ENCODE data around the gene ZNF81.
"Not testable (repeated sequence)": the region's sequence is repeated elsewhere in the genome, so short reads cannot be mapped to it uniquely, and the experiment has no call there.

ZNF81 gene

DNA sequence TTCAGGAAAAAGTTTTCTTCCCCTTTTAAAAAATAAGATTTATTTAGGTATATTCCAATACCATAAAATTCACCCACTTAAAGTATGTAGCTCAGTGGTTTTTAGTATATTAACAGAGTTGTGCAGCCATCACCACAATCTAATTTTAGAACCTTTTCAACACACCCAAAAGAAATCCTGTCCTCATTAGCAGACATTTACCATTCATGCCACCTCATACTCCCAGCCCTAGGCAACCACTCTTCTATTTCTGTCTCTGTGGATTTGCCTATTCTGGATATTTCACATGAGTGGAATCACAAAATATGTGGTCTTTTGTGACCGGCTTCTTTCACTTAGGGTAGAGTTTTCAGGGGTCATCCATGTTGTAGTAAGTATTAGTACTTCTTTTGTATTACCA, 7.4 kb downstream of the ZNF81 start:
- no peak for DNase-seq (ENCODE audit: low spot score)

DNA sequence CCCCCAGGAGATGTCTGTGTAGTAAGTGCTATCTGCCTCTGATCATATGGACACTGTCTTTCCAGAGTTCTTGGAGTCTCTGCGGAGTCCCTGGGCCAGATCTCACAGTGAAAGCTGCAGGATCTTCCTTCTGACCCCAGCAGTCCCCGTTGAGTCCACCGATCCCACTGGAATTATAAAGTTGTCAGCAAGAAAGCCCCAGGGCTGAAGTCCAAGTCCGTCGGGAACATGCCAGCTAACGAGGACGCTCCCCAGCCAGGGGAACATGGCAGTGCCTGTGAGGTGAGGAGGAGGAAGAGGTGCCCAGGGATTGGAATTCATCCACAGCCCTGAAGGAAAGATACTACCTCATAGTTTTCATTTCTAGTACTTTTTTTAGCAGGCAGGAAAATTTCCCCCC, 9.3 kb downstream of the ZNF81 start:
- DNase-seq (ENCODE audit: low spot score), result no peak

DNA sequence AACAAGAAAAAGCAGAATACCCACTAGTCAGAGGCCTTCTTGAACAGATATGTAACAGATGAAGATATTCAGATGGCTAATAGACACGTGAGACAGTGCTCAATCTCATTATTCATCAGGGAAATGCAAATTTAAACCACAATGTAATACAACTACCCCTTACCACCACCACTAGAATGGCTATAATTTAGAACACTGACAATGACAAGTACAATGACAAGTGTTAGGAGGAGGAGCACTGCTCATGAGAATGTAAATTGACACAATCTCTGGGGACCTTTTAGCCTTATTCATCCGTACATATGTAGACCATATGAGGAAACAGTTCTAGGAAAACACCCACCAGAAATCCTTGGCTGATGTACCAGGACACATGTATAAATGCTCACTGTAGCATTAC, 13.1 kb downstream of the ZNF81 start:
- no peak for DNase-seq (ENCODE audit: low spot score)

DNA sequence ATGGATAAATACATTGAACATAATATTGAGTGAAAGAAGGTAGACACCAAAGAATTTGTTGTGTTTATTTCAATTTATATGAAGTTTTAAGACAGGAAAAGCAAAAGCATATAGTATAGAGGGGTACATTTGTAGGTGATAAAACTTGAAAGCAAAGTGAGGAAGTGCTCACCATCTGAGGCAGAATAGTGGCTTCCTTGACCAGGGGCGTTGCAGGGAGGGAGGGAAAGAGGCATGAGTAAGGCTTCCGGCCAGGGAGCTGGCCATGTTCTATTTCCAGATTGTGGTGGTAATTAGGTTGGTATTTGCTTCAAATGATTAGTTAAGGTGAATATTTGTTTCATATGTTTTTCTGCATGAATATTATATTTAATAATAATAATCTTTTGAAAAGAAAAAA, 13.7 kb downstream of the ZNF81 start:
- DNase-seq (ENCODE audit: low spot score), result not testable (repeated sequence)

DNA sequence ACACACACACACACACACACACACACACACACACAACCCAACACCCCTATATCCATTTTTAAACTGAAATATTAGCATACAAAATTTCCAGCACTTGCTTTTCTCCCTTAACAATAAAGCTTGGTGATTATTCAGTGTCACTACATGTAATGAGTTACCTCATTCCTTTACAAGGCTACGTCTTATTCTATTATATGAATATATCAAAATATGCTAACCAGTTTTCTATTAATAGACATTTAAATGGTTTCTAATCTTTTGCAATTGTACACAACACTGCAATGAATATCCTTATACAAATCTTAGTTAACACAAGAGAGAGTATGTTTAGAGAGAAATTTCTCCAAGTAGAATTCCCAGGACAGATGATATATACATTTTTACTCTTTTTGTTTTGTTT, 14.2 kb downstream of the ZNF81 start:
- DNase-seq (ENCODE audit: low spot score), result no peak

DNA sequence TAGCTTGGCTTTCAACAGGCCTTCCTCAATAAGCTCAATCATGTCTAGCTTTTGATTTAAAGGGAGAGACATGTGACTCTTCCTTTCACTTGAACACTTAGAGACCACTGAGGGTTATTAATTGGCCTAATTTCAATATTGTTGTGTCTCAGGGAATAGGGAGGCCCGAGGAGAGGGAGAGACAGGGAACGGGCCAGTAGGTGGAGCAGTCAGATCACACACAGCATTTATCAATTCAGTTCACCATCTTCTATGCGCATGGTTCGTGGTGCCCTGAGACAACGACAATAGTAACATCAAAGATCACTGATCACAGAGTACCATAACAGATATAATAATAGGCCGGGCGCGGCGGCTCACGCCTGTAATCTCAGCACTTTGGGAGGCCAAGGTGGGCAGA, 17.8 kb downstream of the ZNF81 start:
- no peak for DNase-seq (ENCODE audit: low spot score)

DNA sequence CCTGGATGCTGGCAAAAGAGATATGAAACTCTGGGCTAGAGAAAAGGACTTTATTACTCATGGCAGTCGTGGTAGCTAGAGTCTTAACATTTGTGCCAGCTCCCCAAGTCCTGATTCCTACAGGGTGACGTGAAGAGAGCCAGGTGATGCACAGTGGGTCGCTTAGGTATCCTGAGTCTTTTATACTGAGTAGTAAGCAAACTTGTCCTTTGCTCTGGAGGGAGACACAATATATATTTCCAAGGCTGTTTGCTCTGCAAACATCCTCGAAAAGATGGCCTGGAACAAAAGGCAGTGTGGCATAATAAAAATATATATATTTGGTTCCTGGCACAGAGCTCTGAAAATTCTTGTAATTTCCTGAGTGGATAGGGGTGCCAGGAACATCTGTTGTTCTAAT, 23.0 kb downstream of the ZNF81 start:
- no peak for DNase-seq (ENCODE audit: low spot score)

DNA sequence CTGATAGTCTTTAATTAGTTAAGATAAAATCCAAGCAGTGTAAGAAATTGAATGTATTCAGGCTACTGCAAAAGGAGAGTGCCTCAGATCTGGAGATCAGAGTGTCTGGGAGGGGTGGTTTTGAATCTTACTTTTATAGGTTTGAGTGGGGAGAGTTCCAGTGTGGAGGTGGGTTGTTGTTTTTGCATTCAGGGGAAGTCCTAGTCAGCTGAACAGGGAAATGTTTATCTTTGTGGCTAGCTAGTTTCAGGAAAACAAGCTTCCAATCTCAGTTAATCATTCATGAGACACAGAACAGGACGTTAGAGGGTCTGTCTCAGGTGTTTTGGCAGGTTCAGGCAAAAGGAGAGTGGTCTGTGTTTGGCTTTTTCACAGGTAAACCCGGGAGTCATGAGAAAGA, 26.0 kb downstream of the ZNF81 start:
- DNase-seq (ENCODE audit: low spot score), result no peak

DNA sequence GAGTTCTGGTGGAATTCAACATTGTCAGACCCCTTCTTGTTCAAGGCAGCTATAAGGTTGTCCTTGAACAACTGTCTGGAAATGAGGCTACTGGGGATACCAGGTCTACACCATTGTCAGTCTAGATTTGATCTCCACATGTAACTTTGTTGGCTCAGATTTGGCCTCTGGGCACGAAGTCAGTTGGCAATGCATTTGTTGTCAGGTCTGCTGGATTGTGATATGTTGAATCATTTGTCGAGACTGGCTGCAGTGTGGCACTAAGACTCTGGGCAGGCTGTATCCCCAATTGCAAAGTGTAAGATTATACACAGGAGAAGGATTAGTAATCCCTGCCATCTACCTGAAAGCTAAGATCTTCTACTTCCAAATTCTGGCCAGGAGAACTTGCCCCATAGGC, 26.5 kb downstream of the ZNF81 start:
- DNase-seq (ENCODE audit: low spot score), result no peak

DNA sequence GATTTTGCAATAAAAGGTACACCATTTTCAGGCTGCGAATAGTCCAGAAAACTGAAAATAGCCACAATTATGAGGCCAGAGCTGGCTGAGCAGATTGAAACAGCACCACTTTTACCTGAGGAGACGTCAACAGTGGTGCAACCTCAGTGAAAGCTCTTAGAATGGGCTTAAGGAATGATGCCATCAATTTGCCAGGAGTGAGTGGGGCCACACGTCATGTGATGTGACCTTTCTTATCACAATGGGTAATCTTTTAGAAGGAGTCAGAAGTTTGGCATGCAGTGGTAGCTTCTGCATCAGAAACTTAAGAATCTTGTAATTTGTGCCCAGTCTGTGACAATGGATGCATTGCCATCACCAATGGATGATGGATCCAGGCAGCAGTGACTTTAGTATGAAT, 27.6 kb downstream of the ZNF81 start:
- no peak for DNase-seq (ENCODE audit: low spot score)

DNA sequence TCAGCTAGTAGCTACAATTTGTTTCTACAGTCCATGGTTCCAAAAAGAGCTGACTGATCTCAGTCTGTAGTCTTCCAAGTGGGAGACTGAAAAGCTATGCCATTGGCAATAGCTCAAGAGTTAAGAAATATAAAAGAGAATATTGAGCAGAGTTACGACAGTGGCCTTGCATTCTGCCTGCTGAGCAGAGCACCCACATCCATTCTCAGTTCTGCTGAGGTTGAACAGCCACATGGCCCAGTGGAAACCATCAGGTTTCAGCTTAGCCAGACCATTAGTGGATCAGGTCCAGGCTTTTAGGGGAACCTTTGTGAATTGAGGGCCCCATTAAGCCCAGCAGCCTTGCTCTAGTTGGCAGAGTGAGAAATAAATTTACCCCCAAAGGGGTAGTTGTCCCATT, 28.1 kb downstream of the ZNF81 start:
- no peak for DNase-seq (ENCODE audit: low spot score)

DNA sequence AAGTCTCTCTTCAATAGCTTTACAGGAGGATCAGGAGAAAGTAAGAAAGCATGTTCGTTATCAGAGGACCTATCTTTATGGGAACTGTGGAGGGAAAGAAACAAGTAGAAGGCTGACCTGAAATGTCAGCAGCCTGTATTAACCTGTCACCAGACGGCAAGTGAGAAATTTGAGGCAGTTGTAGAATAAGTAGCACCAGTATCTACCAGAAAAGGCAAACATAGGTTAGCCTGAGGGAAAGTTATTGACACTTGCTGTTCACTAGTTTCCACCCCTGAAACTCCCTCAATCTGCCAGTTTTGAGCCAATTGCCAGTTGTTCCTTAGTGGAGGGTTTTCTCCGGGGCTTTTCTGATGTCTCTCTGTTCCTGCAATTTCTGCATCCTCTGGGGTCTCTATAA, 36.4 kb downstream of the ZNF81 start:
- no peak for DNase-seq (ENCODE audit: low spot score)

DNA sequence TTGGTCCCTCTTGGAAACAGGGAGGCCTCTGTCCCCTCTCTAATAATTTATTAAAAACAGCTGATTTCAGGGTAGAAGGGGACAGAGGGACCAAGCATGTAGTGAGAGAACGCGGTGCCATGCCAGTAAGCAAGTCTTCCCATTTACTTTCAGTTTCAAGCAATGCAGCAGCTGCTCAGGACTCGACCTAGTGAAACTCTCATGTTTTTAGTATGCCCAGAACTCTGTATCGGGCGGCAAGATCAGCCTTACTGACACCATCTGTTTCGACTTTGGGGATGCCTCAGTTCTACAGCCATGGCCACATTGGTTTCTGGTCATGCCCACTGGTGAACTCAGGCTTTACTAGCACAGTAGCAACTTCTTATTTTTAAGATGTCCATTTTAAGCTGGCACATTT, 40.6 kb downstream of the ZNF81 start:
- no peak for DNase-seq (ENCODE audit: low spot score)

DNA sequence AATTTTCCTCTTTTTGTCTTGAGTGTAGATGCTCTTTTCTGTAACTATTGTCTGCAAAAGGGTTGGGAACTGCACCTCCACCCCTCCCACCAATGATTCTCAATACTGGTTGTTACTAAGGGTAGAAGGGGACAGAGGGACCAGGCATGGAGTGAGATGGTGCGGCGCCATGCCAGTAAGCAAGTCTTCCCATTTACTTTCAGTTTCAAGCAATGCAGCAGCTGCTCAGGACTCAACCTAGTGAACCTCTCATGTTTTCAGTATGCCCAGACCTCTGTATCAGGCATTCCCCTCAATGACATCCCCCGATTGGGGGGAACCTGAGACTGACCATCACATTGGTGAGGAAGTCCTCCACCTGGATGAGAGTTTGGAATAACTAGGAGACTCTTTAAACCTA, 41.5 kb downstream of the ZNF81 start:
- DNase-seq (ENCODE audit: low spot score), result no peak

DNA sequence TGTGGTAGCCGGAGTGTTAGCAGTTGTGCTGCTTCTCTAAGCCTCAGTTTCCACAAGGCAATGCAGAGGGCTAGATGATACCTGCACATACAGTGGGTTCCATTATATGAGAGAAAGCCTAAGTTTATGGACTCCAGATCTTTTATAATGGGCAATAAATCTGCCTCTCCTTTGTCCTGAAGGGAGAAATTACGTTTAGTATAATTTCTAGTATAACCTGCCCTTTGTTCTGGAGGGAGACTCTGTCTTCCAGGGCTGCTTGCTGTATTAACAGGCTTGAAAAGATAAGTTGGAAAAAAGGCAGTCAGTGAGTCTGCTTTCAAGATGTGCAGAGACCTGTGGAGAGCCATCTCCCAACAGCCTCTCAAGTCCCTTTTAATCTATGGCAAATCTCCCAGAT, 42.8 kb downstream of the ZNF81 start:
- DNase-seq (ENCODE audit: low spot score), result no peak

DNA sequence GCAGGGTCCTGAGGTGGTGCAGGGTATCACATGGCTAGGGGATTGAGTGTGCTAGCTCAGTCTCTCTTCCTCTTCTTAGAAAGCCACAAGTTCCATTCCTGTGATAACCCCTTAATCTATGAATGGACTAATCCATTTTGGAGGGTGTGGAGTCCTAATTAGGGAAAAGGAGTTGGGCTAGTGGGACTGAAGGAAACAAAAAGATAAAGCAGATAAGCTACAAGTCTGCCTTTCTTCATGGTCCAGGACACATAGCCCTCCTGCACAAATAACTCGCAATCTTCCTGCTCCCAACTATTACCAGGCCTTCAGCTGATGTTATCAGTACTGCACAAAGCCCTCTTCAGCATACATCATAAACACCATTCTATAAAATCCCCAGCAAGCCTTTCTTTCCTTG, 44.2 kb downstream of the ZNF81 start:
- DNase-seq (ENCODE audit: low spot score), result no peak

DNA sequence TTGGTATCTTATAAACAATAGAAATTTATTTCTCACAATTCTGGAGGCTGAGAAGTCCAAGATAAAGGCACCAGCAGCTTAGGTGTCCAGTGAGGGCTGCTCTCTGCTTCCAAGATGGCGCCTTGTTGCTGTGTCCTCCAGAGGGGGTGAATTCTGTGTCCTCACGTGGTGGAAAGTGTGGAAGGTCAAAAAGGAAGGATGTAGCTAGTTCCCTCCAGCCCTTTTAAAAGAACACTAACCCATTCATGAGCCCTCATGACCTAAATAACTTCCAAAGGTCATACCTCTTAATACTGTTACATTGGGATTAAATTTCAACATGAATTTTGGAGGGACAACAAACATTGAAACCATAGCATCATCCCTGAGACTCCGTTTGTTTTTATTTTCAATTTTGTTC, 48.8 kb downstream of the ZNF81 start:
- no peak for DNase-seq (ENCODE audit: low spot score)

DNA sequence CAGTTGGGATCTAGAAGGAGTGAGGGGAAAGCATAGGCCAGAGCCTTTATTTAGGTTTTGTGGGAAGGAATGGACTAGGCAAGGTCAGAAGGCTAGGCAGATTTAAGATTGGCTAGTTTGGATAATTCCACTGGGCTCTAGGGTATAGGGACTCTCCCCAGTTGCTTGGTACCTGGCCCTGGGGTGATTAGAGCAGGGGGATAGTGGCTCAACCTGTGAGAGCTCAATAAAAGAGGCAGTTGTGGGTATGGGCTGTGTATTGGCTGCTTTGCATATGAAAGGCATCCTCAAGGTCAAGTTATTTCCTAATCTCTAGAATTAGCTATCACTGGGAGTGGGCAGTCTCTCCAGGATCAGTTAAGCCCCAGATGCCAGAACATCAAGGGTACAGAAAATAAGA, 61.3 kb downstream of the ZNF81 start:
- no peak for DNase-seq (ENCODE audit: low spot score)

DNA sequence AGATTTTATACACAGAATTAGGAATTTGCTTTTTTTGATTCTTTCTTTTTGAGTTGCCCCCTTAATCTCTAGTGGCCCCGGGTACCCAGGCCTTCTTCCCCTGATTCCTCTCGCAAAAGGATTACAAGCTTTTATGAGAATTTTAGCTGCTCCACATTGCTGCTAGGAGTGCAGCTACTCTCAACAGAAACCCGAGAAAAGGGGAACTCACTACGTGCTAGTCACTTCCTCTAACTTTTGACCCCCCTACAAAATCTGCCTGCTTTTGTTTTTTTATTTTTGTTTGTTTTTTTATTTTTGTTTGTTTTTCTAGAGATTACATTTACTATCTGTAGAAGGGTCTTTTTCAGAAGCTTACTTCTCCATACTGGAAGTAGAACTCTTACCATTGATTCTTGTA, 64.1 kb downstream of the ZNF81 start:
- DNase-seq (ENCODE audit: low spot score), result no peak

DNA sequence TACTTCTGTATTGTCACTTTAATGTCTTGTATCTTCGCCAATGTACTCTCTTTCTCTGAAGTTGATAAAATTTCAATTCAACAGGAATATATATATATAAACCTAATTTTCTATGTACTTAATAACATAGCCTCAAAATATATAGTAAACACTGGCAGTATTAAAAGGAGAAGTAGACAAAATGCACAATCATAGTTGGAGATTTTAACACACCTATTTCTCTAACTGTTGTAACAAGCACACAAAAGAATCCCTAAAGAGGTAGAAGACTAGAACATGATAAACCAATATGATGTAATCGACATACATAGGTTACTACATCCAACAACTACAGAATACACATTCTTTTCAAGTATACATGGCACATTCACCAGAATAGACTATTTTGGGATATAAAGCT, 65.5 kb downstream of the ZNF81 start:
- no peak for DNase-seq (ENCODE audit: low spot score)

DNA sequence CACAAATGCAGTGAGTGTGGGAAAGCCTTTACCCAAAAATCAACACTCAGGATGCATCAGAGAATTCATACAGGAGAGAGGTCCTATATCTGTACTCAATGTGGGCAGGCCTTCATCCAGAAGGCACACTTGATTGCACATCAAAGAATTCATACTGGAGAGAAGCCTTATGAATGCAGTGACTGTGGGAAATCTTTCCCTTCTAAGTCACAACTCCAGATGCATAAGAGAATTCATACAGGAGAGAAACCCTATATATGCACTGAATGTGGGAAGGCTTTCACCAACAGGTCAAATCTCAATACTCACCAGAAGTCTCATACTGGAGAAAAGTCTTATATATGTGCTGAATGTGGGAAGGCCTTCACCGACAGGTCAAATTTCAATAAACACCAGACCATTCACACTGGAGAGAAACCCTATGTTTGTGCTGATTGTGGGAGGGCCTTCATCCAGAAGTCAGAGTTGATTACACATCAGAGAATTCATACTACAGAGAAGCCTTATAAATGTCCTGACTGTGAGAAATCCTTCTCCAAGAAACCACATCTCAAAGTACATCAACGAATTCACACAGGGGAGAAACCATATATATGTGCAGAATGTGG, 79.3 kb downstream of the ZNF81 start:
- DNase-seq (ENCODE audit: low spot score), result no peak

DNA sequence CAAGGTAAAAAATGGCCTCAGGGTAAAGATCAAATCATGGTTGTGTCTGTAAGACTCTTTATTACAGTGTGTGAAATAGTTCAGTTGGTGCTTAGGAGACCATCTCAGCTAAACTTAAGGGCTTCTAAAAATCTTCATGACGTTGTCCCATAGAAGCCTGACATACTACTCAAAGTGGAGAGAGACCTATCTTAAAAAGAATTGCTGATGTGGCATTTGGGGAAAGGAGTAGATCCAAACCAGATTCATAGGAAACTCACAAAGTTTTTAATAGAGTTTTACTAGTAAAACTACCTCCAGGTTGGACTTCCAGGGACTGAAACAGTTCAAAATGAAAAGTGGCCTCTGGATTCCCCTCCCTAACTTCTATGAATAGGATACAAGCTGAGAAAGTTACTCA, 81.6 kb downstream of the ZNF81 start:
- no peak for DNase-seq (ENCODE audit: low spot score)

DNA sequence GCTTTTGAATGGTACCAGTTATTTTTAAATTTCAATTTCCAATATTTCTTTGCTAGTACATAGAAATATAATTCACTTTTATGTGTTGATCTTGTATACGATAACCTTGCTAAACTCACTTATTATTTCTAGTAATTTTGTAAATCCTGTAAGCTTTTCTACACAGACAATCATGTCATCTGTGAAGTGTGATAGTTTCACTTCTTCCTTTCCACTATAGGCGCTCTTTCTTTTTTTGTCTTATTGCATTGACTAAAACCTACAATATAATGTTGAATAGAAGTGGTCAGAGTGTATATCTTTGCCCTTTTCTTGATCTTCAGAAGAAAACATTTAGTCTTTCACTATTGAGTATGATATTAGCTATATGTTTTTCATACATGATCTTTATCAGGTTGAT, 90.5 kb downstream of the ZNF81 start:
- no peak for DNase-seq (ENCODE audit: low spot score)

DNA sequence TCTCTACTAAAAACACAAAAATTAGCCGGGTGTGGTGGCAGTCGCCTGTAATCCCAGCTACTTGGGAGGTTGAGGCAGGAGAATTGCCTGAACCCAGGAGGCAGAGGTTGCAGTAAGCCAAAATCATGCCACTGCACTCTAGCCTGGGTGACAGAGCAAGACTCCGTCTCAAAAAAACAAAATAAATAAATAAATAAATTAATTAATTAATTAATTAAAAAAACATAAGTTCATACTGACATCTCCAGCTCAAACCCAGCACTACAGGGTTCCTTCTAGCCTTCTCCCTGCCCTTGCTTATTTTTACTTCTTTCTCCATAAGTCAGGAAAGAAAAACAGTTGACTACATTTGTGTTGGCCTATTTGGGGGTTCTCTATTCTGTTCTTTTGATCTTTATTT, 95.3 kb downstream of the ZNF81 start:
- DNase-seq (ENCODE audit: low spot score), result not testable (repeated sequence)

DNA sequence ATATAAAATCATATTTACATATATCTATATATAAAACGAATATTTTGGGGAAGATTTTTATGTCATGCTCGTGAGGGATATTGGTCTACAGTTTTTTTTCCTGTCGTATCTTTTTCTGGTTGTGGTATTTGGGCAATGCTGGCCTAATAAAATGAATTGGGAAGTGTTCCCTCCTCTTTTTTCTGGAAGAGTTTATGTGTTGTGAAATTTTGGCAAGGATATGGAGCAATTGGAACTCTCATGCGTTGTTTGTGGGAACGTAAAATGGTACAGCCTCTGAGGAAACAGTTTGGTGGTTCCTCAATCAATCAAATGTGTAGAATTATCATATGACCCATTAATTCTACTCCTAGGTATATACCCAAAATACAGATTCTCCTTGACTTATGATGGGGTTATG, 97.2 kb downstream of the ZNF81 start:
- no peak for DNase-seq (ENCODE audit: low spot score)
